Measurements from ENCODE around the gene SHC4.

GRCh38 chr15:48883699-48884098 lies 80.0 kb downstream of the SHC4 start:
- TF ChIP-seq CTCF (IDR thresholded peaks at IDR 0.05; ENCODE audit: control extremely low read depth in 1 of 3, insufficient read depth in 1 of 3, low read depth in 1 of 3, low read length in 3 of 3) (no peak), SP4 (IDR thresholded peaks at IDR 0.05; ENCODE audit: low read length) (no peak), POLR2AphosphoS5 (IDR thresholded peaks at IDR 0.05; ENCODE audit: low read depth, low read length) (no peak), TCF12 (IDR thresholded peaks at IDR 0.05; ENCODE audit: low read depth, low read length) (no peak), SUZ12 (IDR thresholded peaks at IDR 0.05; ENCODE audit: low read length) (no peak), EP300 (IDR thresholded peaks at IDR 0.05; ENCODE audit: borderline replicate concordance in 1 of 2, low read depth in 2 of 2, low read length in 2 of 2) (no peak), CBX5 (IDR thresholded peaks at IDR 0.05; ENCODE audit: low read depth, low read length) (no peak), POLR2A (IDR thresholded peaks at IDR 0.05; ENCODE audit: control extremely low read depth in 1 of 2, low read depth in 2 of 2, low read length in 2 of 2) (no peak), RAD21 (IDR thresholded peaks at IDR 0.05 in 1 of 2, conservative IDR thresholded peaks at IDR 0.05 in 1 of 2; ENCODE audit: low read depth in 2 of 2, low read length in 2 of 2) (no peak), SP1 (IDR thresholded peaks at IDR 0.05; ENCODE audit: low read depth, low read length) (no peak), HDAC6 (IDR thresholded peaks at IDR 0.05; ENCODE audit: low read depth, low read length) (no peak), TEAD4 (IDR thresholded peaks at IDR 0.05; ENCODE audit: low read depth, low read length) (no peak)
